Stimulated activated CD4-positive, alpha-beta T cell treated with anti-CD3 and anti-CD28 coated beads, TNF-alpha, amount 100 ng/mL, for 48 hours (primary cell): ENCODE measurements around the gene RMDN2.

ENCODE experiments used
- DNase-seq, 3 donors: peaks; one replicate each; pipeline ENCODE4 v3.0.0-alpha.2; 2020; ENCODE audit warnings: low read depth in 3 of 3

Gene RMDN2

GRCh38 chr2:38045811-38046210 lies 120.7 kb downstream of the RMDN2 start:
- DNase-seq: no peak

DNA sequence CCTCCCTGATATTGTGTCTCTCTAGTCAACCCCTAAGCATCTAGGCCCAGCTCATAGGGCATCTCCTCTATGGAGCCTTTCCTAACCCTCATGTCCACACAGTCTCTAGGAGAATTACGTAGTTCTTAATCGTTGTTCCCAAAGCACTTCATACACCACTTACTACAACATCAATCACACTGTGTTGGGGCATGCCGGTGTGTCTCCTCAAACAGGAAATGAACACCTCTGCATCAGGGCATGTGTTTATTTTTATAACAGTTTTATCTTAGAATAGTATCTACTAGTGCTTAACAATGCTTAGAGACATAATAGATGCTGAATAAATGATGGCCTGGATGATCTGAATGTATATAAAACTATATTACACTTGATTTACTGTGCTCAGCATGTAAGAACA lies 131.1 kb downstream of the RMDN2 start:
- DNase-seq: no peak

DNA sequence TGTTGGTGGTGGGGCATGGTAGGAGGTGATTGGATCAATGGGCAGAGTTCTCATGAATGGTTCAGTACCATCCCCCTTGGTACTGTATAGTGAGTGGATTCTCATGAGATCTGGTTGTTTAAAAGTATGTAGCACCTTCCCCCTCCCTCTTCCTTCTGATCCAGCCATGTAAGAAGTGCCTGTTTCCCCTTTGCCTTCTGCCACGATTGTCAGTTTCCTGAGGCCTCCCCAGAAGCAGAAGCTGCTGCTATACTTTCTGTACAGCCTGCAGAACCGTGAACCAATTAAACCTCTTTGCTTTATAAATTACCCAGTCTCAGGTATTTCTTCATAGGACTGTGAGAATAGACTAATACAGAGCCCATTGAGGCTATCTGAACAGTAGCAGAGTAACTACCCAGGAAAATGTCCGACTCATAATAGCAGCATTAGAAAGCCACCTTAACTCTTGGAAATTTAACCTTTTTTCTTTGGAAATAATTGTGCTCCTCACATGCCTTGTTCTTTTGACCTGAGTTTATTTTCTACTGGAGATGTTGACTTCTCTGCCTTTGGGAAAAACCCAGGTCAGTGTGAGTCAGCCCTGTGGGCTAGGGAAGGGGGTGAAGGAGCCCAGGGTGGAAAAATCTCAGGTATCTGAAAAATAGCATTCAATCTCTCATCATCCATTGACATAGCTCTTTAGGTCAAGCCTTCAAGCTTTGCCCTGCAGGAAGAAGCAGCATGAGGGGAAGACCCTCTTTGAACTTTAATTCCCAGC lies 132.7 kb downstream of the RMDN2 start:
- DNase-seq: no peak

GRCh38 chr2:38060236-38061018 lies 135.3 kb downstream of the RMDN2 start:
- no peak for DNase-seq

DNA sequence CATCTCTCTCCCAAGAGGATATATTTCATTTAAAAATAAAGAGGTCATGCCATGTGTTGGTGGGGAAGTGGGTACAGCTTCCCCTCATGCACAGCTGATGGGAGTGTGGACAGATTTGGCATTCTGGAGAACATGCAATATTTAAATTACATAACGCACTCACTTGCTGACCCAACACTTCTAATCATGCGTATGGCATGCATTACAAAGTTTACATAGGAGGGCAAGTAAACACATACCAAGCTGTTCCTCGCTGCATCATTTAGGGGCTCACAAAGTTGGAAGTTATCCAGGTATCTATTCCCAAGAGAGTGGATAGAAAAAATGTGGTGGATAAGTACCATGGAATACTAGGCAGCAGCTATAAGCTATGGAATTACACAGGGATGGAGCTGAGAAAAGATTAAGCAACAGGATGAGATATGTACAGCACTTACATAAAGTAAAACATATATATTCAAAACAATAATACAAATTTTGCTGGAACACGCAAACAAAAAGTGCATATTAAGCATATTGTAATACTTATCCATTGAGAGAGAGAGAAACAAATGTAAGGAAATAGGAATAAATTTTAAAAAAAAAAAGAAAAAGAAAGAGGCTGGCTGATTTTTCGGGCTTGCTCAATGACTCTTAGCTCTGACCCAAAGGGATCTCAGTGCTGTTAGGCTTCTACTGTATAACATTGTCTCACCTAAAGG lies 139.9 kb downstream of the RMDN2 start:
- no peak for DNase-seq

DNA sequence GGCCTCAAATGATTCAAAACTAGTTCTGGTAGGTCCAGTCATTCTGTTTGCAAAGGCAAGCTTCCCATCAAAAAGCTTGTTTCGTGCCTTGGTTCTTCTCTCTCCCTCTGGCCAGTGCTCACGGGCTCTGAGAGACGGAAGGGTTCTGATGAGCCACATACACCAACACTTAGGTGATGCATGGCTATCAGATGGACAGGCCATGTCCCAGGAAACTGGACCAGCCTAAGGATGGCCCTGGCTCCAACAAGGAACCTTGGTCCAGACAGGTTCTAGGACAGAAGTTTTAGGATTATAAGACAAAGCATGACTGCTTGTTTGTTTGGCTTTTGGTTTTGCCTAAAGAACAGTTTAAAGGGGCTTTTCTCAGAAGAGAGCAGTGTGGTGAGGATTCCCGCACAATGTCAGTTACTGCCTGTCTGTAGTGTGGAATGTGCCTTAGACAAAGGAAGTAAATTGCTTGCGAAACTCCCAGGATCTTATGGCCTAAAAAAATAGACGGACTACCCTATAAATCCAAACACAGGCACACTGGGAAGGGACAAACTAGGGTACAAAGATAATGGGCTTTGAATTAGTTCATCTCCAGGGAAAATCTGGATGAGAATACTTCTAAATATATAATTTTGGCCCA lies 140.5 kb downstream of the RMDN2 start:
- DNase-seq: no peak

DNA sequence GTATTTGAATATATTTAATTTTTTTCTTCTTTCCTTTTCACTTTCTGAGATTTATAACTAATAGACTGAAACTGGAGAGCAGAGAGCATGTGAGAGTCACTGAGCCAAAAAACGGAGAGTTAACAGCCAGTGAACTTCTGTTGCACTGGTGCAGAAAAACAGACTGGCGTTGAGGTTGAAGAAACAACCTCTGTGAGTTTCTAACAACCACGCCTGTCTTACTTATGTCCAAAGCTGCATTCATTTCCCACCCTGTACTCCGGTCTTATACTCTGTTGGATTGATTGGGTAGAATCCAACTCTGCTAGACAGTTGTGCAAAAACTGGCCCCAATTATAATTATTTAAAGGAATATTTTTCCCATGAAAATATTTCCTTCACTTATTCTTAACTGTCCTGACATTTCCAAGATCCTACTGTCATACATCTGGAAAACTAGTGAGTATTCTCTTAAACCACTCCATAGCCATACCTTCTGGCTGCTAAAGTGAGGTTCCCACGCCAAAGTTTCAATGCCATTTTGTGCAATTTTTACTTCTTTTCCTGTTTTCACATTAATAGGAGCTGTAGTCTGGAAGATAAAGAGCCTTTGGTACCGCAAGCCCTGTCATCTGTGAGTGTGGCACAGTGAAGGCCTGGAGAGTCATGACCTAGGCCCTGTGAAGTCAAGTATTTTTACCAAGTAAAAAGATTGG lies 141.5 kb downstream of the RMDN2 start:
- DNase-seq: no peak
